Activated CD8-positive, alpha-beta T cell treated with anti-CD3 and anti-CD28 coated beads for 36 hours (primary cell): ENCODE results near the gene MED31. TPM values are rescaled to one million over a fixed set of nuclear protein-coding genes. Genes with fewer than 3 reads are reported as not detected.

ENCODE experiments used
- ATAC-seq: fragments of 200-7000 bp; cut with Tn5 transposase; one replicate; pipeline ENCODE4 v1.10.0; 2021; ENCODE audit warnings: mild to moderate bottlenecking, moderate library complexity
- CTCF ChIA-PET: fragments of 350-600 bp; sonication (Branson Sonifier 250); formaldehyde crosslinking; loops from one replicate; lab custom pipeline; 2021; ENCODE audit warnings: antibody characterized with exemption; lab: Charles Lee
- POLR2A ChIA-PET: fragments of 350-600 bp; sonication (Branson Sonifier 250); formaldehyde crosslinking; loops from one replicate; lab custom pipeline; 2021; ENCODE audit warnings: antibody characterized with exemption; lab: Charles Lee
- DNase-seq: peaks from one replicate; pipeline ENCODE4 v3.0.0-alpha.2; 2020
- H3K27ac Mint-ChIP-seq: one replicate; pipeline ENCODE4 v1.8.0; 2021; ENCODE audit warnings: mild to moderate bottlenecking, mixed read lengths
- H3K27me3 Mint-ChIP-seq: one replicate; pipeline ENCODE4 v1.8.0; 2021; ENCODE audit warnings: mixed read lengths
- H3K36me3 Mint-ChIP-seq: one replicate; pipeline ENCODE4 v1.8.0; 2021; ENCODE audit warnings: low read depth, mixed read lengths
- H3K4me1 Mint-ChIP-seq: one replicate; pipeline ENCODE4 v1.8.0; 2021; ENCODE audit warnings: low read depth, mixed read lengths
- H3K4me3 Mint-ChIP-seq: one replicate; pipeline ENCODE4 v1.8.0; 2021; ENCODE audit warnings: mild to moderate bottlenecking, moderate library complexity, mixed read lengths
- H3K9me3 Mint-ChIP-seq: one replicate; pipeline ENCODE4 v1.8.0; 2021; ENCODE audit warnings: mixed read lengths
- CTCF ChIP-seq: fragments of 200-600 bp; IDR thresholded peaks from one replicate; pipeline ENCODE4 v1.8.0; 2022; ENCODE audit warnings: antibody characterized with exemption, mild to moderate bottlenecking
- intact Hi-C: fragments of 100-400 bp; cut with micrococcal nuclease; formaldehyde crosslinking; loops from one replicate; pipeline ENCODE4 v1.10.0; 2022
- total RNA-seq, 2 experiments: library from RNA; stranded (reverse); gene quantifications; one replicate each; pipeline ENCODE4 v1.2.3, GENCODE V29; 2021

The MED31 gene
- total RNA-seq, 2 experiments from 2014 or later, result 21.0 to 24.4 TPM

GRCh38 chr17:6654841-6655731 is 3.7 kb upstream of the MED31 start:
- peaks cover 3% of the 10 kb centered on the region for H3K36me3 Mint-ChIP-seq
- H3K27me3 Mint-ChIP-seq, result peaks cover 6% of the 10 kb centered on the region
- intact Hi-C loops, result no loop called here
- DNase-seq (no peak), ATAC-seq (no peak)
- H3K9me3 Mint-ChIP-seq, result no peaks in the 10 kb centered on the region
- ChIA-PET CTCF (no interaction called here), POLR2A (no interaction called here)
- H3K4me1 Mint-ChIP-seq, result peaks cover 43% of the 10 kb centered on the region
- TF ChIP-seq CTCF, result no peak
- H3K27ac Mint-ChIP-seq, result no peak overlapping the region
- H3K4me3 Mint-ChIP-seq, result peak overlapping the region; percentile 66

GRCh38 chr17:6651919-6652452 is 581 bp upstream of the MED31 start:
- peak; percentile 47 for DNase-seq
- Mint-ChIP-seq H3K9me3 (no peaks in the 10 kb centered on the region), H3K36me3 (peaks cover 20% of the 10 kb centered on the region), H3K4me3 (peak overlapping the region; percentile 91), H3K4me1 (peaks cover 53% of the 10 kb centered on the region), H3K27me3 (peaks cover 6% of the 10 kb centered on the region), H3K27ac (peak overlapping the region; percentile 36)
- ChIA-PET CTCF (interaction anchor here (1.2 to 1.8 kb wide), 3 partner anchors 14 to 370 kb away, joined by 3 to 5 read pairs (median 3); no protein-coding TSS in a partner anchor), POLR2A (interaction anchor here (0.6 to 2.6 kb wide), 4 partner anchors 9 to 1183 kb away, joined by 3 to 28 read pairs (median 3); partner anchors contain the start of genes DHX33, KIAA0753 and TXNDC17)
- peak; percentile 8 for ATAC-seq
- TF ChIP-seq CTCF, result no peak
- intact Hi-C loops, result no loop called here

GRCh38 chr17:6648181-6648580 is 3.2 kb downstream of the MED31 start:
- H3K9me3 Mint-ChIP-seq, result no peaks in the 10 kb centered on the region
- peaks cover 36% of the 10 kb centered on the region for H3K36me3 Mint-ChIP-seq
- TF ChIP-seq CTCF, result no peak
- ATAC-seq (no peak), DNase-seq (no peak)
- peak overlapping the region; percentile 18 for H3K27ac Mint-ChIP-seq
- POLR2A ChIA-PET, result no interaction called here
- CTCF ChIA-PET, result interaction anchor here (2.6 kb wide), 1 partner anchor 175 kb away, joined by 8 read pairs; no protein-coding TSS in a partner anchor
- H3K4me1 Mint-ChIP-seq, result peaks cover 63% of the 10 kb centered on the region
- no peaks in the 10 kb centered on the region for H3K27me3 Mint-ChIP-seq
- no peak overlapping the region for H3K4me3 Mint-ChIP-seq
- intact Hi-C loops, result loop anchor here (10.0 kb wide), 1 partner anchor 173 kb away; no protein-coding TSS in a partner anchor

GRCh38 chr17:6643451-6644125 is 7.8 kb downstream of the MED31 start:
- Mint-ChIP-seq H3K27ac (peak overlapping the region; percentile 77), H3K4me3 (peak overlapping the region; percentile 8), H3K4me1 (peaks cover 60% of the 10 kb centered on the region), H3K36me3 (peaks cover 44% of the 10 kb centered on the region), H3K9me3 (no peaks in the 10 kb centered on the region), H3K27me3 (no peaks in the 10 kb centered on the region)
- ChIA-PET CTCF (no interaction called here), POLR2A (interaction anchor here (0.6 kb wide), 1 partner anchor 78 kb away, joined by 3 read pairs; no protein-coding TSS in a partner anchor)
- no peak for TF ChIP-seq CTCF
- DNase-seq (no peak), ATAC-seq (no peak)
- intact Hi-C loops, result loop anchor here (10.0 kb wide), 1 partner anchor 169 kb away; no protein-coding TSS in a partner anchor
